A673 (cell line): ENCODE results near the gene RAB14. TPM values are rescaled to one million over a fixed set of nuclear protein-coding genes. Genes with fewer than 3 reads are reported as not detected.
"Not testable (repeated sequence)": the region's sequence is repeated elsewhere in the genome, so short reads cannot be mapped to it uniquely, and the experiment has no call there.

Experiments used
- BruUV-seq: library from RNA; stranded (reverse); fragments of 400-500 nt; replicated peaks from 2 replicates; lab custom pipeline; 2021; lab: Mats Ljungman, UMichigan
- CTCF ChIA-PET: fragments of 300-600 bp; sonication (Branson Sonifier 250); formaldehyde crosslinking; loops from one replicate; lab custom pipeline; 2022; ENCODE audit warnings: antibody characterized with exemption; lab: Charles Lee
- POLR2A ChIA-PET: fragments of 300-600 bp; sonication (Branson Sonifier 250); formaldehyde crosslinking; loops from one replicate; lab custom pipeline; 2022; ENCODE audit warnings: antibody characterized with exemption; ENCODE audit not compliant: low non-redundant PET; lab: Charles Lee
- DNase-seq: peaks from one replicate; pipeline ENCODE4 v3.0.0-alpha.2; 2015; ENCODE audit warnings: low spot score
- H3K27ac ChIP-seq: fragments of 200-600 bp; sonication (generic); 2 replicates; pipeline ENCODE4 v1.5.1; 2016; ENCODE audit warnings: mixed run types, low read depth, mild to moderate bottlenecking, mixed read lengths, antibody characterized with exemption, low read length; ENCODE audit not compliant: poor library complexity, severe bottlenecking
- H3K27me3 ChIP-seq: fragments of 200-600 bp; sonication (generic); replicated peaks from 2 replicates; pipeline ENCODE4 v1.6.1; 2017; ENCODE audit warnings: mixed run types, low read depth, mild to moderate bottlenecking, mixed read lengths, antibody characterized with exemption, low read length; ENCODE audit not compliant: insufficient read depth, poor library complexity
- H3K36me3 ChIP-seq: fragments of 200-600 bp; sonication (generic); 2 replicates; pipeline ENCODE4 v1.6.1; 2016; ENCODE audit warnings: mixed run types, mild to moderate bottlenecking, mixed read lengths, antibody characterized with exemption, low read length; ENCODE audit not compliant: insufficient read depth, poor library complexity, severe bottlenecking
- H3K4me1 ChIP-seq: fragments of 200-600 bp; sonication (generic); 2 replicates; pipeline ENCODE4 v1.6.1; 2017; ENCODE audit warnings: mixed run types, mild to moderate bottlenecking, mixed read lengths, antibody characterized with exemption, low read length; ENCODE audit not compliant: insufficient read depth, poor library complexity, severe bottlenecking
- H3K4me3 ChIP-seq: fragments of 200-600 bp; sonication (generic); 2 replicates; pipeline ENCODE4 v1.5.1; 2016; ENCODE audit warnings: low read depth, mixed run types, mild to moderate bottlenecking, mixed read lengths, low read length; ENCODE audit not compliant: poor library complexity, severe bottlenecking
- H3K9me3 ChIP-seq: fragments of 200-600 bp; sonication (generic); 2 replicates; pipeline ENCODE4 v1.6.1; 2016; ENCODE audit warnings: mixed run types, low read depth, mild to moderate bottlenecking, mixed read lengths, antibody characterized with exemption, low read length; ENCODE audit not compliant: poor library complexity, severe bottlenecking
- CTCF ChIP-seq: fragments of 300-800, 200-600 bp; sonication (generic); conservative IDR thresholded peaks from 2 replicates; pipeline ENCODE4 v1.5.1; 2017; ENCODE audit warnings: low read depth, mild to moderate bottlenecking, antibody characterized with exemption, low read length, moderate library complexity, mixed read lengths
- EZH2 ChIP-seq: fragments of 200-600 bp; sonication (generic); IDR thresholded peaks from 2 replicates; pipeline ENCODE4 v1.6.1; 2017; ENCODE audit warnings: borderline replicate concordance, low read depth, mild to moderate bottlenecking, mixed read lengths, antibody characterized with exemption, low read length; ENCODE audit not compliant: poor library complexity, severe bottlenecking
- intact Hi-C: fragments of 100-400 bp; cut with micrococcal nuclease; formaldehyde crosslinking; loops from one replicate; pipeline ENCODE4 v1.10.0; 2022; ENCODE audit not compliant: unreplicated experiment
- total RNA-seq: library from RNA; stranded (reverse); gene quantifications from 2 replicates; pipeline ENCODE4 v1.2.3, GENCODE V29; 2021

The RAB14 gene
- total RNA-seq, 1 experiment from 2014 or later, result 71.9 TPM

DNA sequence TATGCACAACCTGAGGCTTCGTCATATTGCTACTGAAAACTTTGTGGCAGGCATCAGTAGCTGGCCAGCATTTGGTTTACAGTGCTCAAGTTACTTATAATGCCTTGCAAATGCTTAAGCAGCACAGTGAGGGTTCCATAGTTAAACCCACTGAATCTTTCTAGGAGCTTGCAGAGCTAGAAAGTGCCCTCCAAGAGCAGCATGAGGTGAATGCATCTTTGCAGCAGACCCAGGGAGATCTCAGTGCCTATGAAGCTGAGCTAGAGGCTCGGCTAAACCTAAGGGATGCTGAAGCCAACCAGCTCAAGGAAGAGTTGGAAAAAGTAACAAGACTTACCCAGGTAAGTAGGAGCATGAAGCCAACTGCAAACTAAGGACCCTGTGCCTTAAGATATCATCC, 66.0 kb downstream of the RAB14 start:
- no peak for TF ChIP-seq CTCF
- TF ChIP-seq EZH2, result no peak
- intact Hi-C loops, result no loop called here
- no TSS peak for BruUV-seq
- CTCF ChIA-PET, result no interaction called here
- Histone ChIP-seq H3K27me3 (no peaks in the 10 kb centered on the region), H3K4me1 (no peaks in the 10 kb centered on the region), H3K9me3 (no peaks in the 10 kb centered on the region), H3K27ac (no peak overlapping the region), H3K4me3 (no peak overlapping the region), H3K36me3 (peaks cover 19% of the 10 kb centered on the region)
- POLR2A ChIA-PET, result no interaction called here
- no peak for DNase-seq

GRCh38 chr9:121133104-121133816, 68.4 kb downstream of the RAB14 start:
- H3K4me3 ChIP-seq, result no peak overlapping the region
- no peaks in the 10 kb centered on the region for H3K9me3 ChIP-seq
- H3K27ac ChIP-seq, result no peak overlapping the region
- no peaks in the 10 kb centered on the region for H3K27me3 ChIP-seq
- CTCF ChIA-PET, result no interaction called here
- BruUV-seq, result no TSS peak
- H3K36me3 ChIP-seq, result peaks cover 4% of the 10 kb centered on the region
- DNase-seq, result no peak
- TF ChIP-seq CTCF, result no peak
- TF ChIP-seq EZH2, result no peak
- H3K4me1 ChIP-seq, result no peaks in the 10 kb centered on the region
- intact Hi-C loops, result no loop called here
- POLR2A ChIA-PET, result interaction anchor here (0.8 kb wide), 1 partner anchor 12 kb away, joined by 3 read pairs; no protein-coding TSS in a partner anchor

DNA sequence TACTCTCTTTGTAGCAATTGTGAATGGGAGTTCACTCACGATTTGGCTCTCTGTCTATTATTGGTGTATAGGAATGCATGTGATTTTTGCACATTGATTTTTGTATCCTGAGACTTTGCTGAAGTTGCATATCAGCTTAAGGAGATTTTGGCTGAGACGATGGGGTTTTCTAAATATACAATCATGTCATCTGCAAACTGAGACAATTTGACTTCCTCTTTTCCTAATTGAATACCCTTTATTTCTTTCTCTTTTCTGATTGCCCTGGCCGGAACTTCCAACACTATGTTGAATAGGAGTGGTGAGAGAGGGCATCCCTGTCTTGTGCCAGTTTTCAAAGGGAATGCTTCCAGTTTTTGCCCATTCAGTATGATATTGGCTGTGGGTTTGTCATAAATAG, 72.3 kb downstream of the RAB14 start:
- POLR2A ChIA-PET, intact Hi-C loops, BruUV-seq: not testable (repeated sequence)

More for the DNA sequence above, 72.3 kb downstream of the RAB14 start:
- H3K36me3 ChIP-seq, H3K9me3 ChIP-seq, H3K27me3 ChIP-seq, H3K27ac ChIP-seq, CTCF ChIA-PET, H3K4me1 ChIP-seq, DNase-seq, H3K4me3 ChIP-seq: not testable (repeated sequence)

Other genes with a start within 250 kb of the RAB14 start
- 4.0 and 4.4 TPM in 2 replicates for gene C5, start 151.6 kb downstream of the RAB14 start, total RNA-seq
- 26.3 and 30.0 TPM in 2 replicates for gene CNTRL, start 126.9 kb downstream of the RAB14 start, total RNA-seq
- 28.4 and 43.7 TPM in 2 replicates for gene GSN, start 66.3 kb upstream of the RAB14 start, total RNA-seq
- 63.4 and 72.4 TPM in 2 replicates for gene STOM, start 168.4 kb upstream of the RAB14 start, total RNA-seq